GM18861 (cell line): ENCODE data around the gene EGF.
"Not testable (repeated sequence)": the region's sequence is repeated elsewhere in the genome, so short reads cannot be mapped to it uniquely, and the experiment has no call there.

Experiments
- ATAC-seq: cut with Tn5 transposase; IDR thresholded peaks from one replicate; pipeline ENCODE4 v1.9.1; 2021; ENCODE audit not compliant: unreplicated experiment

The EGF gene

GRCh38 chr4:109912706-109913595 lies at the start of gene EGF:
EGF (plus strand) TSS chr4:109912883; CDS start chr4:109913336, 453 bp downstream.
- ATAC-seq, result no peak

GRCh38 chr4:109864134-109864533 lies 48.5 kb upstream of the EGF start:
- no peak for ATAC-seq

- no peak for ATAC-seq
Measured at GRCh38 chr4:109870061-109870460, 42.6 kb upstream of the EGF start.

GRCh38 chr4:109872065-109872464 lies 40.6 kb upstream of the EGF start:
- no peak for ATAC-seq

GRCh38 chr4:109872950-109873656 lies 39.6 kb upstream of the EGF start:
- no peak for ATAC-seq

- ATAC-seq, result no peak
Measured at GRCh38 chr4:109873791-109874514, 38.7 kb upstream of the EGF start.

GRCh38 chr4:109875106-109875505 lies 37.6 kb upstream of the EGF start:
- no peak for ATAC-seq

GRCh38 chr4:109875553-109875952 lies 37.1 kb upstream of the EGF start:
- ATAC-seq, result not testable (repeated sequence)

GRCh38 chr4:109876634-109877265 lies 35.9 kb upstream of the EGF start:
- no peak for ATAC-seq

GRCh38 chr4:109877400-109877799 lies 35.3 kb upstream of the EGF start:
- peak; percentile 95 for ATAC-seq

- no peak for ATAC-seq
Measured at GRCh38 chr4:109878355-109878754, 34.3 kb upstream of the EGF start.

GRCh38 chr4:109879081-109879480 lies 33.6 kb upstream of the EGF start:
- no peak for ATAC-seq

GRCh38 chr4:109879636-109880314 lies 32.9 kb upstream of the EGF start:
- ATAC-seq, result no peak

GRCh38 chr4:109886303-109886702 lies 26.4 kb upstream of the EGF start:
- no peak for ATAC-seq

- ATAC-seq, result no peak
Measured at GRCh38 chr4:109887071-109887470, 25.6 kb upstream of the EGF start.

GRCh38 chr4:109890076-109890475 lies 22.6 kb upstream of the EGF start:
- no peak for ATAC-seq

- ATAC-seq, result no peak
Measured at GRCh38 chr4:109902559-109903251, 10.0 kb upstream of the EGF start.

- no peak for ATAC-seq
Measured at GRCh38 chr4:109908731-109909130, 4.0 kb upstream of the EGF start.

- no peak for ATAC-seq
Measured at GRCh38 chr4:109910256-109910655, 2.4 kb upstream of the EGF start.
